Panc1 (cell line): ENCODE results near the gene PI4K2B. TPM values are rescaled to one million over a fixed set of nuclear protein-coding genes. Genes with fewer than 3 reads are reported as not detected.

Experiments used
- ATAC-seq: fragments of 200-7000 bp; cut with Tn5 transposase; 2 replicates; pipeline ENCODE4 v1.9.1; 2020; ENCODE audit warnings: mild to moderate bottlenecking, moderate library complexity
- BruUV-seq: library from RNA; stranded (reverse); fragments of 400-500 nt; replicated peaks from 2 replicates; lab custom pipeline; 2021; lab: Mats Ljungman, UMichigan
- CTCF ChIA-PET: fragments of 300-600 bp; sonication (Branson Sonifier 250); formaldehyde crosslinking; loops from one replicate; lab custom pipeline; 2022; ENCODE audit warnings: antibody characterized with exemption; lab: Charles Lee
- POLR2A ChIA-PET: fragments of 300-600 bp; sonication (Branson Sonifier 250); formaldehyde crosslinking; loops from one replicate; lab custom pipeline; 2022; ENCODE audit warnings: antibody characterized with exemption; lab: Charles Lee
- DNase-seq: peaks from one replicate; pipeline ENCODE4 v3.0.0-alpha.2; 2010; ENCODE audit warnings: low read depth, low spot score
- H3K27ac ChIP-seq: 2 replicates; pipeline ENCODE4 v1.5.1; 2011; ENCODE audit warnings: mild to moderate bottlenecking, low read length, inconsistent platforms
- H3K27me3 ChIP-seq: fragments of 200-500 bp; sonication (Bioruptor generic); 2 replicates; pipeline ENCODE4 v1.6.0; 2014; ENCODE audit warnings: low read length, inconsistent platforms; ENCODE audit not compliant: control insufficient read depth, insufficient read depth
- H3K36me3 ChIP-seq: fragments of 200-500 bp; sonication (Bioruptor generic); 2 replicates; pipeline ENCODE4 v1.5.1; 2014; ENCODE audit warnings: inconsistent platforms, mild to moderate bottlenecking, low read length, moderate library complexity; ENCODE audit not compliant: control insufficient read depth, insufficient read depth
- H3K4me1 ChIP-seq: 2 replicates; pipeline ENCODE4 v1.5.1; 2011; ENCODE audit warnings: inconsistent platforms, mild to moderate bottlenecking, low read length, moderate library complexity; ENCODE audit not compliant: control insufficient read depth, insufficient read depth
- H3K4me3 ChIP-seq, 2 experiments: 2 replicates each; pipeline ENCODE4 v1.5.1; 2011 to 2012; ENCODE audit warnings: low read depth in 2 of 2, low read length in 2 of 2, mild to moderate bottlenecking in 2 of 2, inconsistent platforms in 1 of 2, moderate library complexity in 1 of 2
- H3K9me3 ChIP-seq: fragments of 200-500 bp; sonication (Bioruptor generic); 2 replicates; pipeline ENCODE4 v1.5.1; 2014; ENCODE audit warnings: low read depth, mild to moderate bottlenecking, inconsistent platforms, low read length, moderate library complexity; ENCODE audit not compliant: control insufficient read depth, insufficient read depth
- POLR2AphosphoS5 ChIP-seq: IDR thresholded peaks from 2 replicates; pipeline ENCODE4 v1.6.1; 2012; ENCODE audit warnings: mild to moderate bottlenecking, low read depth, low read length, moderate library complexity
- SIN3A ChIP-seq: IDR thresholded peaks from 2 replicates; pipeline ENCODE4 v1.6.1; 2012; ENCODE audit warnings: low read depth, mild to moderate bottlenecking, low read length, moderate library complexity, borderline replicate concordance; ENCODE audit not compliant: insufficient read depth
- TCF7L2 ChIP-seq: IDR thresholded peaks from 2 replicates; pipeline ENCODE4 v1.6.1; 2011; ENCODE audit warnings: mild to moderate bottlenecking, low read depth, low read length, inconsistent platforms
- in situ Hi-C: cut with HindIII; loops from 2 replicates; pipeline ENCODE4 v1.10.0; 2016; ENCODE audit warnings: low sequenced_read_pairs, low pct_unique_long_range_greater_than_20kb
- intact Hi-C: fragments of 100-400 bp; cut with micrococcal nuclease; formaldehyde crosslinking; loops from one replicate; pipeline ENCODE4 v1.10.0; 2022; ENCODE audit not compliant: unreplicated experiment
- total RNA-seq: library from RNA; stranded (reverse); gene quantifications from one replicate; pipeline ENCODE4 v1.2.1, GENCODE V29; 2021; ENCODE audit not compliant: unreplicated experiment
- TF ChIP-seq, protein P1 (sequence below): fragments of 450-650 bp; IDR thresholded peaks from 2 replicates; pipeline ENCODE4 v1.5.1; 2017; ENCODE audit warnings: mild to moderate bottlenecking
- TF ChIP-seq, protein P2 (sequence below), 2 experiments: IDR thresholded peaks; 2 replicates each; pipeline ENCODE4 v1.6.1; 2011 to 2012; ENCODE audit warnings: low read depth in 2 of 2, control low read depth in 1 of 2, low read length in 1 of 2, mild to moderate bottlenecking in 1 of 2, moderate library complexity in 1 of 2; ENCODE audit not compliant: insufficient read depth in 1 of 2

PI4K2B gene
- total RNA-seq, 1 experiment from 2014 or later = 9.6 TPM

DNA sequence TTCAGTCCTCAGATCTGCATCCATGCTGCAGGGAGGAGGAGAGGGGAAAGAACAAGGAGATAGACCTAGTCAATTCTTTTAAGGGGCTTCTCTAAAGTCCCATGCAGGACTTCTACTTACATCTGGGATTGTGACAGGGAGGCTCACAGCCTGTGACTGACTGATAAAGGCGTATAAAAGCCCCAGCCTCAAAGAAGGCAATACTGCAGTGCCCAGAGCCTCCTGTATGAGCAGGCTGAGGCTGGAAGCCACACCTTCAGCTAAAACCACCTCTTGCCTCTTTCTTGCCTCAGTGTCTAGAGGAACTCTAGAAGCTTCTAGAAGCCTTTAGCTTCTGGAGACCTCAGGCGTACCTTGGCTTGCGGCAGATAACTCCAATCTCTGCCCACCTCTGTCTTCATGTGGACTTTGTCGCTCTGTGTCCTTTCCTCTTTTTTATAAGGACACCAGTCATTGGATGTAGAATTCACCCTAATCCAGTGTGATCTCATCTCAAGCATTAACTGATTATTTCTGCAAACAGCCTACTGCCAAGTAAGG is 72.8 kb downstream of the PI4K2B start:
- POLR2A ChIA-PET = no interaction called here
- intact Hi-C loops (no loop called here), in situ Hi-C loops (no loop called here)
- no peaks in the 10 kb centered on the region for H3K4me1 ChIP-seq
- CTCF ChIA-PET = no interaction called here
- DNase-seq (no peak), ATAC-seq (no peak)
- no peaks in the 10 kb centered on the region for H3K27me3 ChIP-seq
- no TSS peak for BruUV-seq
- H3K4me3 ChIP-seq = no peak overlapping the region
- no peaks in the 10 kb centered on the region for H3K36me3 ChIP-seq
- no peak overlapping the region for H3K27ac ChIP-seq
- no peaks in the 10 kb centered on the region for H3K9me3 ChIP-seq
- TF ChIP-seq SIN3A (no peak), POLR2AphosphoS5 (no peak)

DNA sequence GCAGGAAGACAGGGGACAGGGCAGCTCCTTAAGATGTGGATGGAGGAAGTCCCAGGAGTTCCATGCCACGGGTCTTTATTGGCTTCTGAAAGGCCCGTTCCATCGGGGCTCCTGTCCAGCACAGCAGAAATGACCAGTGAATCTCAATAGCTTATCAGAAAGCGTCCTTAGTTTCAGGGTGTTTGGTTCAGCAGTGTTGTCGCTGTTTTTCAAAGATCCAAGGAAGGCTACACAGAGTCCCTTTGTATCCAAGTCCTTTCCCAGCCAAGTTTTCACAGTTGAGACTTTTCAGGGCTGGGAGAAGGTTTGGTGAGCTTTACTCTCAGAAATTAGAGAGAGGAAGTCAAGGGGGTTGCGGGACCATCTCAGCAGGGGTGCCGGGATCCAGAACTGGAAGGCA is 73.8 kb downstream of the PI4K2B start:
- no peaks in the 10 kb centered on the region for H3K9me3 ChIP-seq
- no TSS peak for BruUV-seq
- intact Hi-C loops (no loop called here), in situ Hi-C loops (no loop called here)
- no peak overlapping the region for H3K27ac ChIP-seq
- ChIA-PET CTCF (no interaction called here), POLR2A (interaction anchor here (0.6 kb wide), 2 partner anchors 12 to 318 kb away, joined by 3 read pairs; no protein-coding TSS in a partner anchor)
- no peaks in the 10 kb centered on the region; the same call in 1 of the 2 replicates for H3K36me3 ChIP-seq
- H3K4me3 ChIP-seq = no peak overlapping the region
- TF ChIP-seq, protein P1, sequence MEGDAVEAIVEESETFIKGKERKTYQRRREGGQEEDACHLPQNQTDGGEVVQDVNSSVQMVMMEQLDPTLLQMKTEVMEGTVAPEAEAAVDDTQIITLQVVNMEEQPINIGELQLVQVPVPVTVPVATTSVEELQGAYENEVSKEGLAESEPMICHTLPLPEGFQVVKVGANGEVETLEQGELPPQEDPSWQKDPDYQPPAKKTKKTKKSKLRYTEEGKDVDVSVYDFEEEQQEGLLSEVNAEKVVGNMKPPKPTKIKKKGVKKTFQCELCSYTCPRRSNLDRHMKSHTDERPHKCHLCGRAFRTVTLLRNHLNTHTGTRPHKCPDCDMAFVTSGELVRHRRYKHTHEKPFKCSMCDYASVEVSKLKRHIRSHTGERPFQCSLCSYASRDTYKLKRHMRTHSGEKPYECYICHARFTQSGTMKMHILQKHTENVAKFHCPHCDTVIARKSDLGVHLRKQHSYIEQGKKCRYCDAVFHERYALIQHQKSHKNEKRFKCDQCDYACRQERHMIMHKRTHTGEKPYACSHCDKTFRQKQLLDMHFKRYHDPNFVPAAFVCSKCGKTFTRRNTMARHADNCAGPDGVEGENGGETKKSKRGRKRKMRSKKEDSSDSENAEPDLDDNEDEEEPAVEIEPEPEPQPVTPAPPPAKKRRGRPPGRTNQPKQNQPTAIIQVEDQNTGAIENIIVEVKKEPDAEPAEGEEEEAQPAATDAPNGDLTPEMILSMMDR = no peak
- TF ChIP-seq, protein P2, sequence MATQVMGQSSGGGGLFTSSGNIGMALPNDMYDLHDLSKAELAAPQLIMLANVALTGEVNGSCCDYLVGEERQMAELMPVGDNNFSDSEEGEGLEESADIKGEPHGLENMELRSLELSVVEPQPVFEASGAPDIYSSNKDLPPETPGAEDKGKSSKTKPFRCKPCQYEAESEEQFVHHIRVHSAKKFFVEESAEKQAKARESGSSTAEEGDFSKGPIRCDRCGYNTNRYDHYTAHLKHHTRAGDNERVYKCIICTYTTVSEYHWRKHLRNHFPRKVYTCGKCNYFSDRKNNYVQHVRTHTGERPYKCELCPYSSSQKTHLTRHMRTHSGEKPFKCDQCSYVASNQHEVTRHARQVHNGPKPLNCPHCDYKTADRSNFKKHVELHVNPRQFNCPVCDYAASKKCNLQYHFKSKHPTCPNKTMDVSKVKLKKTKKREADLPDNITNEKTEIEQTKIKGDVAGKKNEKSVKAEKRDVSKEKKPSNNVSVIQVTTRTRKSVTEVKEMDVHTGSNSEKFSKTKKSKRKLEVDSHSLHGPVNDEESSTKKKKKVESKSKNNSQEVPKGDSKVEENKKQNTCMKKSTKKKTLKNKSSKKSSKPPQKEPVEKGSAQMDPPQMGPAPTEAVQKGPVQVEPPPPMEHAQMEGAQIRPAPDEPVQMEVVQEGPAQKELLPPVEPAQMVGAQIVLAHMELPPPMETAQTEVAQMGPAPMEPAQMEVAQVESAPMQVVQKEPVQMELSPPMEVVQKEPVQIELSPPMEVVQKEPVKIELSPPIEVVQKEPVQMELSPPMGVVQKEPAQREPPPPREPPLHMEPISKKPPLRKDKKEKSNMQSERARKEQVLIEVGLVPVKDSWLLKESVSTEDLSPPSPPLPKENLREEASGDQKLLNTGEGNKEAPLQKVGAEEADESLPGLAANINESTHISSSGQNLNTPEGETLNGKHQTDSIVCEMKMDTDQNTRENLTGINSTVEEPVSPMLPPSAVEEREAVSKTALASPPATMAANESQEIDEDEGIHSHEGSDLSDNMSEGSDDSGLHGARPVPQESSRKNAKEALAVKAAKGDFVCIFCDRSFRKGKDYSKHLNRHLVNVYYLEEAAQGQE (IDR thresholded peaks at IDR 0.05; ENCODE audit: insufficient read depth in 1 of 2, low read depth in 2 of 2, low read length in 1 of 2) = no peak
- no peak for TF ChIP-seq POLR2AphosphoS5
- no peak for TF ChIP-seq TCF7L2
- TF ChIP-seq SIN3A = no peak
- DNase-seq (no peak), ATAC-seq (no peak)
- no peaks in the 10 kb centered on the region for H3K27me3 ChIP-seq
- H3K4me1 ChIP-seq = no peaks in the 10 kb centered on the region

DNA sequence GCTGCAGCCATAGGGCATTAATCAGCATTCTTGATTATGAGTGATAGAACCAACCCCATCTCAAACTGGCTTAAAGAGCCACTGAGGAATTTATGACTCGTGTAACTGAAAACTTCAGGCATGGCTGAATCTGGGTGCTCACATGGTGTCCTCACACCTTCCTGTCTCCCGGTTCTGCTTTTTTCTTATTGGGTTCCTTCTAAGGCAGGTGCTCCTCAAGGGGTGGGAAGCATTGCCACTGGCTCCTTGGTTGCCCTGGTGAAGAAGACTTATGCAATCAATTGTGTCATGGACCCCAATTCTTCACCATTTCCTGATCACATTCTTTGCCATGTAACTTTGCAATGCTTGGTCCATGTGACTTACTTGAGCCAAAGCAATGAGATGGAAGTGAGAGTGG is 74.5 kb downstream of the PI4K2B start:
- in situ Hi-C loops = no loop called here

More for the DNA sequence above, 74.5 kb downstream of the PI4K2B start:
- Histone ChIP-seq H3K4me1 (no peaks in the 10 kb centered on the region; the same call in 1 of the 2 replicates), H3K4me3 (no peak overlapping the region), H3K27ac (no peak overlapping the region), H3K36me3 (peaks cover 3% of the 10 kb centered on the region; the same call in 1 of the 2 replicates), H3K9me3 (no peaks in the 10 kb centered on the region), H3K27me3 (no peaks in the 10 kb centered on the region)
- ATAC-seq (no peak), DNase-seq (no peak)
- no TSS peak for BruUV-seq
- TF ChIP-seq, protein P1 = no peak
- TF ChIP-seq TCF7L2 = no peak
- TF ChIP-seq SIN3A = no peak
- TF ChIP-seq, protein P2 (IDR thresholded peaks at IDR 0.05; ENCODE audit: insufficient read depth in 1 of 2, low read depth in 2 of 2, low read length in 1 of 2) = no peak
- no peak for TF ChIP-seq POLR2AphosphoS5
- ChIA-PET CTCF (no interaction called here), POLR2A (interaction anchor here (0.6 kb wide), 1 partner anchor 318 kb away, joined by 3 read pairs; no protein-coding TSS in a partner anchor)
- intact Hi-C loops = no loop called here
